BLaER1 (cell line): ENCODE results near the gene F13A1.

Source experiments
- H3K27ac ChIP-seq: shearing (Covaris generic); formaldehyde crosslinking; 2 replicates; pipeline ENCODE4 v1.8.1; 2022
- H3K27me3 ChIP-seq: shearing (Covaris generic); formaldehyde crosslinking; 2 replicates; pipeline ENCODE4 v1.8.1; 2022
- H3K36me3 ChIP-seq: shearing (Covaris generic); formaldehyde crosslinking; 2 replicates; pipeline ENCODE4 v1.8.1; 2022
- H3K4me1 ChIP-seq: shearing (Covaris generic); formaldehyde crosslinking; 2 replicates; pipeline ENCODE4 v1.8.1; 2022
- H3K4me2 ChIP-seq: shearing (Covaris generic); formaldehyde crosslinking; 2 replicates; pipeline ENCODE4 v1.8.1; 2022
- H3K4me3 ChIP-seq: shearing (Covaris generic); formaldehyde crosslinking; 2 replicates; pipeline ENCODE4 v1.8.1; 2022
- H3K9ac ChIP-seq: shearing (Covaris generic); formaldehyde crosslinking; 2 replicates; pipeline ENCODE4 v1.8.1; 2022
- H3K9me3 ChIP-seq: shearing (Covaris generic); formaldehyde crosslinking; 2 replicates; pipeline ENCODE4 v1.8.1; 2022
- H4K20me1 ChIP-seq: shearing (Covaris generic); formaldehyde crosslinking; 2 replicates; pipeline ENCODE4 v1.8.1; 2022
- Cebpa-rat ChIP-seq: shearing (Covaris generic); IDR thresholded peaks from 2 replicates; pipeline ENCODE4 v1.8.1; 2022

Gene F13A1

DNA sequence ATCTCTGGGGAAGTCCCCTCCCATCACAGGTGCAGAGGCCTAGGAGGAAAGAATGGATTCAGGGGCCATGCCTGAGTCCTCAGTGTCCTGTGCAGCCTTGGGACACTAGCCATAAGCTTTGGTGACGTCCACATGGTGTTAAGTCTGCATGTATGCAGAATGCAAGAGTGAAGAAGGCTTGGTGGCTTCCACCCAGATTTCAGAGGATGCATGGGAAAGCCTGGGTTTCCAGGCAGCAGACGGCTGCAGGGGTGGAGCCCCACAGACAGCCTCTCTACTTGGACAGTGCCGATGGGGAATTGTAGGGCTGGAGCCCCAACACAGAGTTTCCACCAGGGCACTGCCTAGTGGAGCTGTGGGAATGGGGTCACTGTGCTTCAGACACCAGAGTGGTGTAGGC is 196.7 kb downstream of the F13A1 start:
- peaks cover 18% of the 10 kb centered on the region; the same call in 1 of the 2 replicates for H3K9me3 ChIP-seq
- no peak overlapping the region for H3K4me2 ChIP-seq
- no peaks in the 10 kb centered on the region for H3K36me3 ChIP-seq
- no peak overlapping the region for H3K27ac ChIP-seq
- no peaks in the 10 kb centered on the region for H4K20me1 ChIP-seq
- H3K4me1 ChIP-seq, result no peaks in the 10 kb centered on the region
- H3K27me3 ChIP-seq, result no peaks in the 10 kb centered on the region
- no peak overlapping the region for H3K4me3 ChIP-seq
- no peak for TF ChIP-seq Cebpa-rat
- no peak overlapping the region for H3K9ac ChIP-seq

DNA sequence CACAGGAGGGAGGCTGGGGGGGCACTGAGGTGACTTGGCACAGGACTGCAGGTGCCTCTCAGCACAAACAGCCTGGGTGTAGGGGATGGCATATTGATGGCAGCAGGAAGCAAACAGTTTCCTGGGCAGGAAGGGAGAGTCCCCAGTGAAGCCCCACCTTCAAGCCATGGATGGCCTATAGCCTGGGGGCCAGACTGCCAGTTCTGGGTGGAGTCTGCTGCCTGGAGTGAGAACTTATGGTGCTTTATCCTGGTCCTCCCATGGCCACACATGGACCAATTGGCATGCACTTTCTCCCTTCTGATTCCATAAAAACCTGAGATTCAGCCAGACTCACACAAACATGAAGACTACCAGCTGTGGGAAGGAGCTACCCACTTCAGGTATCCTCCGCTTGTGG is 198.5 kb downstream of the F13A1 start:
- Histone ChIP-seq H3K4me1 (no peaks in the 10 kb centered on the region), H4K20me1 (no peaks in the 10 kb centered on the region), H3K9ac (no peak overlapping the region), H3K27me3 (no peaks in the 10 kb centered on the region), H3K4me2 (no peak overlapping the region), H3K4me3 (no peak overlapping the region), H3K36me3 (no peaks in the 10 kb centered on the region), H3K27ac (no peak overlapping the region), H3K9me3 (peaks cover 18% of the 10 kb centered on the region; the same call in 1 of the 2 replicates)
- TF ChIP-seq Cebpa-rat, result no peak

DNA sequence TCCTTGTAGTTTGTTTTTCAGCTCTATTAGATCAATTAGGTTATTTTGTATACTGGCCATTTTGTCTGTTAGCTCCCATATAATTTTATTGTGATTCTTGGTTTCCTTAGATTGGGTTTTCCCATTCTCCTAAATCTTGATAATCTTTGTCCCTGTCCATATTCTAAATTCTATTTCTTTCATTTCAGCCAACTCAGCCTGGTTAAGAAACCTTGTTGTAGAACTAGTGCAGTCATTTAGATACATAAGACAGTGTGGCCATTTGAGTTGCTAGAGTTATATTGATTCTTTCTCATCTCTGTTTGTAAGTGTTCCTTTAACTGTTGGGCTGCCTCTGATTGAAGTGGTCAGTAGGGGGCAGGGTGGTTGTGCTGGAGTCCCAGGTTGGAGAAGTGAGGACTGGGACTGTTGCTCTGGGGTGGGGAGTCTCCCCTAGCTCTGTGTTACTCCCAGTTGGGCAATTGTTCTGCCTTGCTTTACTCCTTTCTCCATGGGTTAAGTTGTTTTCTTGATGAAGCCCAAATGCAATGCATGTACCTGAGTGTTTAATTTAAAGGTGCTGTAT is 214.9 kb downstream of the F13A1 start:
- Histone ChIP-seq H4K20me1 (no peaks in the 10 kb centered on the region), H3K4me1 (no peaks in the 10 kb centered on the region), H3K27ac (no peak overlapping the region), H3K9ac (no peak overlapping the region), H3K4me2 (no peak overlapping the region), H3K36me3 (no peaks in the 10 kb centered on the region), H3K9me3 (peaks cover 12% of the 10 kb centered on the region; the same call in 1 of the 2 replicates), H3K4me3 (no peak overlapping the region), H3K27me3 (no peaks in the 10 kb centered on the region)
- no peak for TF ChIP-seq Cebpa-rat
